HG03280 (cell line): ENCODE results near the gene EDEM1.
"Not testable (repeated sequence)": the region's sequence is repeated elsewhere in the genome, so short reads cannot be mapped to it uniquely, and the experiment has no call there.

ENCODE experiments used
- ATAC-seq: cut with Tn5 transposase; IDR thresholded peaks from one replicate; pipeline ENCODE4 v1.9.1; 2021; ENCODE audit warnings: mild to moderate bottlenecking, moderate library complexity; ENCODE audit not compliant: unreplicated experiment

EDEM1 gene

DNA sequence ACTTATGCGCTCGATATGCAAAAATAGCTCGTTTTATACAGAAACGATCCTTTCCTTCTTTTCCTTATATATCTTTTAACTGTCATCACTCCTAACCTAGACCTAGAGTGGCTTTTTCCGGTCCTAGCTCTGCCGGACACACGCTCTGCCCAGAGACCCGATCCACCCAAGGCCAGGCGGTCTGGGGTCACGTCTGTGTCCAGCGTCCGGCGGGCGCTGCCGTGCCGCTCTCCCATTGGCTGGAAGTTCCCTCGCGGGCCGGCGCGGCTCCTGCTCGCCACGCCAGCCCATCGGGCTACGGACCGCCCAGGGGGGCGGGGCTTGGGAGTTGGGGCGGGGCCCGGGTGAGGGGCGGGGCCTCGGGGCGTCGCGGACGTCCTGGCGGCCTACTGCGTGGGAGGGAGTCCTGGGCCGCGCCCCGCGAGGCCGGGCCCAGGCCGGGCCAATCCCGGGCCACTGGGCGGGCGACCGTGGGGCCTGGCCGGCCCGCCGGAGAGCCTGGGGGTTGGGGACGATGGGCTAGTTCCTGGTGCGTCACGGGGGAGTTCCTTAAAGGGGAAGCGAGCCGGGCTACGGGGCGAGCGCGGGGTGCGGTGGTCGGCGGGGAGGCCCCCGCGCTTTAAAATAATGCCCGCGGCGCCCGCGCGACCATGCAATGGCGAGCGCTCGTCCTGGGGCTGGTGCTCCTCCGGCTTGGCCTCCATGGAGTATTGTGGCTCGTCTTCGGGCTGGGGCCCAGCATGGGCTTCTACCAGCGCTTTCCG, at the start of gene EDEM1:
Gene EDEM1, plus strand, starts transcription at position 552 of the 764 bp plus-strand sequence. Its CDS starts 99 bp downstream, at position 651.
- peak; percentile 83 for ATAC-seq

DNA sequence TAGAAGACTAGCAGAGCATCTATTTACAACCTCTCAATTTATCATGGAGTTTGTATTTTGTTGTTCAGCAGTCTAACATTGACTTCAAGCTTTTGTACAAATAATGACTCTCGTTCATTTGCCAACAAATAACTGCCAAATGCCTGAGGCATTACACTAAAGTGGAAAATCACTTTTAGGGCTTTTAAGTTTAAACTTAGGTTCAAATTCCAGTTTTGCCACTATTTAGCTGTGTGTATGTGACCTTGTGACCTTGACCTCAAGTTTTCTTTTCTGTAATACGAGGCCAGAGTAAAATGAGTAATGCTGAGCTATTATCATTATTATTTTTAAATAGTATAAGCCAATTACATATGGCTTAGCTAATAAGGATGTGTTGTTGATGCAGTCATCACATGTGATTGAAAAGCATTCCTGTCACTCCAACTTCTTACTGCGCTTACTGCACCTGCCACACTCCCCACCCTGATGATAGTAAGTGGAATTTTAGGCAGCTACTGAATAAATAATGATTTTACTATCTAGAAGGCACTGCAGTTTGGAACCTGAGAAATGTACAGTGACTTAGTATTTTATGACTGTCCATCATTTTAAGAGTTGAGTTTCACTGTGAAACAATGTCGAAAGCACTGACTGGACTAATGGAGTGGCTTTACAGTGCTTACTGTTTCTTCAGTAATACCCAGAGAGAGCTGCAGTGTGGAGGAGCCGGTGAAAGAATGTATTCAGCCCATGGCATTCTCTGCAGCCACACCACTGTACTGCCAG, 49.1 kb upstream of the EDEM1 start:
- no peak for ATAC-seq

DNA sequence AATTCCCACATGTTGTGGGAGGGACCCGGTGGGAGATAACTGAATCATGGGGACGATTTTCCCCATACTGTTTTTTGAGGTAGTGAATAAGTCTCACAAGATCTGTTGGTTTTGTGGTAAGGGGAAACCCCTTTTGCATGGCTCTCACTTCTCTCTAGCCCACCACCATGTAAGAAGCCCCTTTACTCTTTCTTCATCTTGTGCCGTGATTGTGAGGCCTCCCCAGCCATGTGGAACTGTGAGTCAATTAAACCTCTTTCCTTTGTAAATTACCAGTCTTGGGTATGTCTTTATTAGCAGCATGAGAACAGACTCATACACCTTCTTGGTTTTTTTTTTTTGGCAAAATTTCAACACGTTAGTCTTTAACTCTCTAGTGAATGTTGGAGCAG, 47.3 kb upstream of the EDEM1 start:
- ATAC-seq: no peak

DNA sequence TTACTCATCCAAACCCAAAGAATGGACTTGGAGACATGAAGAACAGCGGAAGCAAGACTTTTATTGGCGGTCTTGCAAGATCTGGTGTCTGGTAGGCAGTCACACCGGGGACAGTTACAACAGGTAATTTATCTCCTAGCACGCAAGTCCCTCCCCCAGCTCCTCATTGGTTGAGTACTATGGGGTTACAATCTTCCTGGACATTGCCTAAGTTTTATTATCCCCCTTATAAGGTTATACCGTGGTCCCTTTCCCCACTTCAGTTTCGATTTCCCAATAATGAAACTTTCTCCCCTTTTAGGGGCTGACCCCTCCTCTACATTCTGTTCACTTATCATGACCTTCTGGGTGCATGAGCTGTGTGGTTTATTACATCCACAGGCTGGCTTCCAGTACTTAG, 46.7 kb upstream of the EDEM1 start:
- no peak for ATAC-seq

DNA sequence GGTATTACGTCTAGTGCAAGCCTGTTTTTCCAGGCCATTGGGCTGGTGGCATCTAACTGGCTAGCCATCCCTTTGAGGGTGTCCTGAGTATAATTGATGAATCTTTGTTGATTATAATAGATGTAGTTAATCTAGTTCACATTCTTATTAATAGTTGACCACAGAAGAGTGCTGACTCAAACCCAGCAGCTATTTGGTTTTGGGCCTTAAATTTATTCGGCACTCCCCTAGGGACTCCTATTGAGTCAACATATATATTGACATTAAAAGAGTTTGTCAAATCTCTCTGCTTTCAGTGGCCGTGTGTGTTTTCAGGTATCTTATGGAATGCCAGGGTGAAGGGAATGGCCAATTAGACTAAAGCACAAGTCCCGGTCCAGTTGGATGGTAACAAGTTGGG, 45.7 kb upstream of the EDEM1 start:
- no peak for ATAC-seq

DNA sequence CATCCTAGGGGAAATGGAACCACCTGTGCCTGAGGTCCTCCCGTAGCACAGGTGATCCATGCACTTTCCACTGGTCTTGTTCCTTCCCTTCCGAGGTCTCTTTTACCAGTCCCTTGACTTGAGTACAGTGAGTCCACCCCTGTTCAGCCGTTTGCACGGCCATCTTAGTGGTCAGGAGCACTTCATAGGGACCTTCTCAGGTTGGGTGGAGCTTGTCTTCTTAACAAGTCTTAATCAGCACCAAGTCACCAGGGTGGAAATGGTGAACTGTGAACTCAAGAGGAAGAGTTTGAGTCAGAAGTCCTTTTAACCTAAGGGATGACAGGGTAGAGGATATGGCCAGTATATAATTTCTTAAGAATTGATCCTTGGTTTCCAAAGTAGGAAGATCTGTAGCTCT, 44.0 kb upstream of the EDEM1 start:
- ATAC-seq: no peak

DNA sequence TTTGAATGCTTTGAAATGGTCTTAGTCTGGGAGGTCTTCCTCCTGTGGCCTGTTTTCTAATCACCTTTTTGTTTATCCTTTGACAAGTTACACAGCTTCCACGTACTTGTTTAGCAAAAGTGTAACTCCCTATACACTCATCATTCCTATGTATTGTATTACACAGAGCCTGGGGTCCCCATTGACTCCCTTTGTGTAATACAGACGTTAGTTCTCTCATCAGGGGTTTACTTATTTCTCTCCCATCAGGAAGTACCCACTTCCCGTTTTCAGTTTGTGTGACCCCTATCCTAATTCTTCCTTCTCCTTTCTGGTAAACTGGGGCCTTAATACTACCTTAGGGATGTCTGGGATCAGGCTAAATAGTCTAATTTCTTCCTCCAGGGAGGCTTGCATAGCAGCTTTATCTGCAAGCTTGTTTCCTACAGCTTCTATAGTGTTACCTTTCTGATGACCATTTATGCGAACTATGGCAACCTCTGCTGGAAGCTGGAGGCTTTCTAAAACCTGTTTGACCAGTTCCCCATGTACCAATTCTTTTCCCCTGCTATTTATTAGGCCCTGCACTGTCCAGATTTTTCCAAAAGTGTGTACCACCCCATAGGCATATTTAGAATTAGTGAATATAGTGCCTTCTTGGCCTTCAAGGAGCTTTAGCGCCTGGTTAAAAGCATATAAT, 43.1 kb upstream of the EDEM1 start:
- no peak for ATAC-seq

DNA sequence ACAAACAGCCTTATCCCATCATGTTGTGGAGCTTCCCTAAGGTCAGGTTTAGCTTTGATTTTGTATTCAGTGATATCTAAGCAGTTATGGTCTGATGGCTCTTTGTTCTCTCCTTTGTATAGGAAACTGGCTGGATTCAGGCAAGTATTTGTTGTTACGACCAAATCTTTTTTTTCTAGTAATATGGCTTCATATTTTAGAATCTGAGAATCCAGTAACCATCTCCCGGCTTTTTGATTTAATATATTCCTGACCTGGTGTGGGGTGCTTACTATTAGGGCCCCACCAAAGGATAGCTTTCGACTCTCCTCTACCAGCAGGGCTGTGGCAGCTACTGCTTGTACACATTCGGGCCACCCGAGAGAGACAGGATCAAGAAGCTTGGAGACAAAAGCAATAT, 42.4 kb upstream of the EDEM1 start:
- ATAC-seq: no peak

DNA sequence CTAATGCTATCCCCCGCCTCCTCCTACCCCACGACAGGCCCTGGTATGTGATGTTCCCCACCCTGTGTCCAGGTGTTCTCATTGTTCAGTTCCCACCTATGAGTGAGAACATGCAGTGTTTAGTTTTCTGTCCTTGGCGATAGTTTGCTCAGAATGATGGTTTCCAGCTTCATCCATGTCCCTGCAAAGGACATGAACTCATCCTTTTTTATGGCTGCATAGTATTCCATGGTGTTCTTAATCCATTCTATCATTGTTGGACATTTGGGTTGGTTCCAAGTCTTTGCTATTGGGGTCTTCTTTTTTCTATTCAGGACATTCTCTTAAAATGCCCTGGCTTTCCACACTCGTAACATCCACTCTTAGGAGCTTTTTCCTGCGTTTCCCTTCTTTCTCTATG, 40.4 kb upstream of the EDEM1 start:
- not testable (repeated sequence) for ATAC-seq

DNA sequence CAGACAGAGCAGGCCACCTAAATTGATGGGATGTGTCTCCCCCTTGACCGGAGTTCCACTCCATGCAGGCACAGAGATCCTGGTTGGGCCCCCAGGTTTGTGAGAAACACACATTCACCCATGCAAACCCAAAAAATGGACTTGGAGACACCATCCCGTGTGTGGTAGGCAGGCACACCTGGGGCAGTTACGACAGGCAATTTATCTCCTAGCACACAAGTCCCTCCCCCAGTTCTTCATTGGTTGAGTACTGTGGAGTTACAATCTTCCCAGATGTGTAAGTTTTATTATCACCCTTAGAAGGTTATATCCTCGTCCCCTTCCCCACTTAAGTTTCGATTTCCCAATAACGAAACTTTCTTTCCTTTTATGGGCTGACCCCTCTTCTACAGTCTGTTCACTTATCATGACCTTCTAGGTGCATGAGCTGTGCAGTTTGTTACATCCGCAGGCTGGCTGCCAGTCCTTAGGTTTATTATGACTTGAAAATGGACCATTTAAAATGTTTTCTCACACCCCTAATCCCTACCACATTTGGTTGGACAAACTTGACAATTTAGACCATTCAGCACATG, 38.1 kb upstream of the EDEM1 start:
- no peak for ATAC-seq

DNA sequence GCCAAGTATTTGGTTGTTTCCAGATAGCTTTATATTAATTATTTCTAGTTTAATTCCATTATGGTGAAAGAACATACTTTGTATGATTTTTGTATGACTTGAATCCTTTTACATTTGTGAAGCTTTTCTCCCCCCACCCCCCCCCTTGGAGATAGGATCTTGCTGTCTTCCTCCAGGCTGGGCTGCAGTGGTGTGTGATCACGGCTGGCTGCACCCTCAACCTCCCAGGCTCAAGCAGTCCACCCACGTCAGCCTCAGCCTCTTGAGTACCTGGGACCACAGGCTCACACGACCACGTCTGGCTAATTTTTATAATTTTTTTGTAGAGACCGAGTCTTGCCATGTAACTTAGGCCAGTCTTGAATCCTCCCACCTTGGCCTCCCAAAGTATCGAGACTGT, 35.9 kb upstream of the EDEM1 start:
- ATAC-seq: no peak

DNA sequence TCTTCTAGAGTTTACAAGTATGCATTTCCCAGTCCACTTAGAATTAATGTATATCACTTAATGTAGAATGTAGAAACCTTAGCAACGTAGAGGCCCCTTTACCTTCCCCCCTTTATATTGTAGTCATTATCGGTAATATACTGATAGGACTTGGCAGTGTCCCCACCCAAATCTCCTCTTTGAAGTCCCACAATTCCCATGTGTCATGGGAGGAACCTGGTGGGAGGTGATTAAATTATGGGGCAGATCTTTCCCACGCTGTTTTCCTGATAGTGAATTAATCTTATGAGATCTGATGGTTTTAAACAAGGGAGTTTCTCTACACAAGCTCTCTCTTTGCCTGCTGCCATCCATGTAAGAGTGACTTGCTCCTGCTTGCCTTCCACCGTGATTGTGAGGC, 34.4 kb upstream of the EDEM1 start:
- ATAC-seq: no peak

DNA sequence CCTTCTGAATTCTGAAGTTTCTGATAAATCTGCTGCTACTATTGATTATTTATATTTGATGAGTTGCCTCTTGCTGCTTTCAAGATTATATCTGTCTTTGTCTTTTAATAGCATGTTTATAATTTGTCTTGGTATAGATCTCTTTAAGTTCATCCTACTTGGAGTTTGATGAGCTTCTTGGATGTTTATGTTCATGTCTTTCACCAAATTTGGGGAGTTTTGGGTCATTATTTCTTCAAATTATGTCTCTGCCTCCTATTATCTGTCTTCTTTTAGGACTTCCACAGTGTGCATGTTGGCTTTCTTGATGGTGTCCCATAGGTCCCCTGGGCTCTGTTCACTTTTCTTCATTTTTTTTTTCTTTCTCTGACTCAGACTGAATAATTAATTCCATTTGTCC, 32.3 kb upstream of the EDEM1 start:
- ATAC-seq: no peak

DNA sequence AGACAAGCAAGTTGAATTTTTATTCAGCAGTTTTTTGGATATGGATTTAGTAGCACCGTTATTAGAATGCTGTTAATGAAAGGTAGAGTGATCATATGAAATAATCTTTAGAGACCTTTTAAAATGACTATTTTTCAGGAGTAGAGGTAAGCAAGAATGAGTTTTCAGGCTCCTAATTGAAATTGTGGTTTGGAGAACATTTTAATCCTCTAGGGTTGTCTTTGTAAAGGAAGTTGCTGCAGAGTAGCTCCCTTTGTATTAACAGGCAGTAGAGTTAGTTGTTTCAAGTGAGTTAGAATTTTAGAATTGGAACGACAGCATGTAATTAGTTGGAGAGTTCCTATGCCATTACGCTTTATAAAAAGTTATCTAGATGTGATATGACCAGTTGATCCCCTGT, 27.2 kb upstream of the EDEM1 start:
- no peak for ATAC-seq

DNA sequence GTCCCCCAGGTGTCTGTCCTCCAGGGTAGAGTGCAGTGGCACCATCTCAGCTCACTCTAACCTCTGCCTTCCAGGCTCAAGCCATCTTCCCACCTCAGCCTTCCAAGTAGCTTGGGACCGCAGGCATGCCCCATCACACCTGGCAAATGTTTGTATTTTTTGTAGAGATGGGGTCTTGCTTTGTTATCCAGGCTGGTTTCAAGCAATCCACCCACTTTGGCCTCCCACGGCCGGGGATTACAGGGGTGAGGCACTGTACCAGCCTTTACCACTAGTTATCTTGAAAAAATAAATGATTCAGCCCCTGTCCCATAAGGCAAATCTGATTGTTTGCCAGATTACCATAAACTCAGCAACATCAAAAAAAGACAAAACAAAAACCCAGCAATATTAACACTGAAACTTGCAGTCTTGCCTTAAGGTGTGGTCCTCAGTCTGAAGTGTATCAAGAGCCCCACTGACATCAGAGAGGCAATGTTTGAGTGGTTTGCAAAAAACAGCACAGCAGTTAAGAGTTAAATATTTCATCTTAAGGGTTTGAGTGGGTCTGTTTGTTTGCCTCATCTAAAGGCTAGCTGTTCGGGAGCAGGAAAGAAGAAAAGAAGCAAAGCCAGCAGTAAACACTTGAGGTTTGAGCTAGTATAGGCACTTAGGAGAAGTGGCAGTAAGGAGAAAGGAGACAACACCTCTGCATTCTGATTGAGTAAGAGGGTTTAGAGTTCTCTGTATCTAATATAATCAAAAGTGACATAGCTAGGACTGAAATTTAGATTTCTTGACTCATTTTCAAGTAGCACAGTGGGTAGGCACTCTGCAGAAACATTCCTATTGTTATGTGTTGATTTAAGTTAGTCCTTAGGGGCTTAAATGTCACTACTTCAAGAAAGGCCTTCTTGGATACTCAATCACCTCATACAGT, 26.3 kb upstream of the EDEM1 start:
- no peak for ATAC-seq

DNA sequence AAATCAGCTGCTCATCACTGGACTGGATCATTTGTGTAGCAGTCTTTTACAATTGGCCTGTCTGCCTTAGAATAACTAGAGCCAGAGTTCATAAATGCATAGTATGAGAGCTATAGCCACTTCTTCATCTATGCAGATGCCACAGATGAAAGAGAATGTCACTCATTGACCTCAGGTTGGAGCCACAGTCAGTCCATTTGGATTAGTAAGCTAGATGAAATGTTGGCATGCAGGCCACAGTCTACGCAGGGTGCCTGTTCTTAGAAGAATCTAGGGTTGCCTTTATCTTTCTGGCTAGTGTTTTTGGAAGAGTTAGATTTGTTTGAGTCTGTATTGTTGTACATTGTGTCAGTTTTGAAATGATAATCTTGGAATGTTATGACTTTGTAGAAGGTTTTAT, 25.4 kb upstream of the EDEM1 start:
- ATAC-seq: no peak

DNA sequence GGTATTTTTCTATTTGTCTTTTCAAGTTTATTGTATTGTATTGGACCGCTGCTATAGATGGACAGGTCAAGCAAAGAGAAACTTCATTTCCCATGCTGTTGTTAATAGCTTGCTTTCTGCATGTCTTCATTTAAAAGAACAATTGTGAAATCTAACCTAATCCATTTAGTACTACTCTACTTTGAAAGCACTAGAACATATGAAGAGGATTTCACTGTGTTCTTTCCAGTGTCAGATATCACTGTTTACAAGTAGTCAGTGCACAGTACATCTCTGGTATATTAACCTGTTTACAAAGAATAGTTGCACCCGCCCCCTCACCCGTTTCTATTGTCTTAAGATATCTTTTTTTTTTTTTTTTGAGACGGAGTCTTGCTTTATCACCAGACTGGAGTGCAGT, 21.8 kb upstream of the EDEM1 start:
- ATAC-seq: no peak

DNA sequence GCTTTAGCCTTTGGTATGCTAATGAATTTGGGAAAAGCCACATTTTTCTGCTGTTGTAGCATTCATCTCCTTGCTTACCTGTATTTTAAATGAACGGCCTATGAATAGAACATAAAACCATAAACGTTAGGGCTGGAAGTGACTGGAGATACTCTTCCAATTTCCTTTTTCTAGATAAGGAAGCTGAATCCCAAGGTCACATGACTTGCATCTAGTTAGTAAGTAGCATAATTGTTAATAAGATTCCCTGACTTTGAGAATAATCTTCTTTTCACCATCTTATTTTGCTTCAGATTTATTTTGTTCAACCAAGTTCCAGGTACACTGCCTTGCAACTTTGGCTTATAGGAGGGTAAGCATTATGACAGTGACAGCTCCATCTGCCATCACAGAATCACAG, 20.7 kb upstream of the EDEM1 start:
- ATAC-seq: no peak

DNA sequence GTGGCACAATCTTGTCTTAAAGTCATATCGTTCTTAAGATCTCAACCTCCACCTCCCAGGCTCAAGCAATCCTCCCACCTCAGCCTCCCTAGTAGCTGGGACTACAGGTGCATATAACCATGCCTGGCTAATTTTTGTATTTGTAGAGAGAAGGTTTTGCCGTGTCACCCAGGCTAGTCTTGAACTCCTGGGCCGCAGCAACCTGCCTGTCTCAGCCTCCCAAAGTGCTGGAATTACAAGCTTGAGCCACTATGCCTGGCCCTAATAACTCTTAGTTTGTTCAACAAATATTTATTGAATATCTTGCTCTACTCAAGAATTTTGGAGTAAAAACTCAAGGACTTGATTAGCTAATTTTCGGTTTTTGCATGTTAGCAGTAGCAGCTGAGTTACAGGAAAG, 19.4 kb upstream of the EDEM1 start:
- no peak for ATAC-seq

DNA sequence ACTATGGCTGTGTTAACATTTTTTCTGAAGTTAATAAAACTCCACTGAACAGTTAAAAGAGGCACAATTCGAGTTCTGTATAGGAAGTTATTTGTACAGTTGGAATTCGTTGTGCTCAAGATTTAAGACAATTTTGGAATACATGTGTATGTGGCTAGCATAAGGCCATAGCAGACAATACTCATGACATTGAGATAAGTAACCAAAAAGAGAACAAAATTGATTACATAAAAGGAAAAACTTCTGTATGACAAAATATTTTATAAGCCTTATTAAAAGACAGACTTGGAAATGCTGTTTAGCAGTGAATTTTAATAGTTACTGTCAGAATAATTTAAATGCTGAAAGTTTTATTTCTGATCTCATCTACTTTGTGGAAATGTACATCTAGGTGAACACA, 17.7 kb upstream of the EDEM1 start:
- no peak for ATAC-seq

DNA sequence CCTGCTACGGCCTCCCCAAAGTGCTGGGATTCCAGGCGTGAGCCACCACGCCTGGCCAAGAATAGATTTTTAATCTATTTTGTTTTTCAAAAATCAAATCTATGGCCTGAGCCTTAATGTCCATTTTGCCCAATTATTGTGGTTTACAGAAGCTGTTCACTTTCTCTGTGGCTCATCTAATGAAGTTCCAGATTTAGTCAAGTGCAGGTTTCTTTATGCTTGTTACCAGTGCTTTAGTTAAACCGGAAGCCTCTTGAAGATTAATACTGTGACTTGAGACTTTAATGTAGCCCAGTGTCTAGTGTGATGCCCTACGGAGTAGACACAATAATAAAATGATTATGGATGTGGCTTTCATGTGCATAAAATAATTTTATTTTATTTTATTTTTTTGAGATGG, 16.5 kb upstream of the EDEM1 start:
- ATAC-seq: no peak
